BE2C (cell line): ENCODE data around the gene SYNE4. TPM values are rescaled to one million over a fixed set of nuclear protein-coding genes. Genes with fewer than 3 reads are reported as not detected.

ENCODE experiments used
- DNase-seq: peaks from one replicate; pipeline ENCODE4 v3.0.0-alpha.2; 2020
- H3K27me3 ChIP-seq: fragments of 250-450 bp; sonication (Bioruptor Pico); 2 replicates; pipeline ENCODE4 v1.5.1; 2020; ENCODE audit warnings: mild to moderate bottlenecking
- H3K36me3 ChIP-seq: fragments of 250-450 bp; sonication (Bioruptor Pico); 2 replicates; pipeline ENCODE4 v1.5.1; 2020; ENCODE audit warnings: mild to moderate bottlenecking
- H3K4me1 ChIP-seq: fragments of 250-450 bp; sonication (Bioruptor Pico); 2 replicates; pipeline ENCODE4 v1.5.1; 2020
- H3K4me3 ChIP-seq: 2 replicates; pipeline ENCODE4 v1.5.1; 2011; ENCODE audit warnings: low read depth, low read length
- H3K9me3 ChIP-seq: fragments of 250-450 bp; sonication (Bioruptor Pico); 2 replicates; pipeline ENCODE4 v1.5.1; 2020
- polyA plus RNA-seq: library from polyadenylated mRNA; unstranded; fragments of >200 nt; gene quantifications from one replicate; pipeline ENCODE4 v1.2.1, GENCODE V29; 2012; ENCODE audit warnings: low read depth, missing spikeins; ENCODE audit not compliant: insufficient read length, insufficient read depth
- TF ChIP-seq, protein P1 (sequence below): IDR thresholded peaks from 2 replicates; pipeline ENCODE4 v1.5.1; 2012; ENCODE audit warnings: mild to moderate bottlenecking, low read depth, low read length

Gene SYNE4
- polyA plus RNA-seq = 0.31 TPM

- Histone ChIP-seq H3K4me3 (peak within 1 kb of the TSS; percentile 46), H3K36me3 (no peaks in the 10 kb centered on the region), H3K4me1 (no peaks in the 10 kb centered on the region; the same call in none of the 2 replicates), H3K9me3 (no peaks in the 10 kb centered on the region), H3K27me3 (no peaks in the 10 kb centered on the region)
- DNase-seq = no peak
- TF ChIP-seq, protein P1, sequence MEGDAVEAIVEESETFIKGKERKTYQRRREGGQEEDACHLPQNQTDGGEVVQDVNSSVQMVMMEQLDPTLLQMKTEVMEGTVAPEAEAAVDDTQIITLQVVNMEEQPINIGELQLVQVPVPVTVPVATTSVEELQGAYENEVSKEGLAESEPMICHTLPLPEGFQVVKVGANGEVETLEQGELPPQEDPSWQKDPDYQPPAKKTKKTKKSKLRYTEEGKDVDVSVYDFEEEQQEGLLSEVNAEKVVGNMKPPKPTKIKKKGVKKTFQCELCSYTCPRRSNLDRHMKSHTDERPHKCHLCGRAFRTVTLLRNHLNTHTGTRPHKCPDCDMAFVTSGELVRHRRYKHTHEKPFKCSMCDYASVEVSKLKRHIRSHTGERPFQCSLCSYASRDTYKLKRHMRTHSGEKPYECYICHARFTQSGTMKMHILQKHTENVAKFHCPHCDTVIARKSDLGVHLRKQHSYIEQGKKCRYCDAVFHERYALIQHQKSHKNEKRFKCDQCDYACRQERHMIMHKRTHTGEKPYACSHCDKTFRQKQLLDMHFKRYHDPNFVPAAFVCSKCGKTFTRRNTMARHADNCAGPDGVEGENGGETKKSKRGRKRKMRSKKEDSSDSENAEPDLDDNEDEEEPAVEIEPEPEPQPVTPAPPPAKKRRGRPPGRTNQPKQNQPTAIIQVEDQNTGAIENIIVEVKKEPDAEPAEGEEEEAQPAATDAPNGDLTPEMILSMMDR = no peak
Observed at GRCh38 chr19:36008336-36008978, at the start of gene SYNE4. Gene SYNE4, minus strand, starts transcription at chr19:36008813. Its CDS starts 132 bp downstream, at chr19:36008681.

- Histone ChIP-seq H3K27me3 (no peaks in the 10 kb centered on the region), H3K36me3 (peaks cover 4% of the 10 kb centered on the region), H3K9me3 (no peaks in the 10 kb centered on the region), H3K4me1 (no peaks in the 10 kb centered on the region), H3K4me3 (peak within 1 kb of the TSS; percentile 92)
- TF ChIP-seq, protein P1 = no peak
- peak; percentile 98 for DNase-seq
Observed at GRCh38 chr19:36054733-36055686, 46.4 kb upstream of the SYNE4 start, which contains the start of gene WDR62. Gene WDR62, plus strand, starts transcription at chr19:36054897. Its CDS starts 75 bp downstream, at chr19:36054972.

- DNase-seq = peak; percentile 99
- H3K4me1 ChIP-seq = no peaks in the 10 kb centered on the region
- no peaks in the 10 kb centered on the region for H3K9me3 ChIP-seq
- TF ChIP-seq, protein P1 = peak; percentile 52
- no peaks in the 10 kb centered on the region; the same call in 1 of the 2 replicates for H3K36me3 ChIP-seq
- H3K4me3 ChIP-seq = peak within 1 kb of the TSS; percentile 92
- H3K27me3 ChIP-seq = no peaks in the 10 kb centered on the region
Observed at GRCh38 chr19:36054119-36054732, 45.6 kb upstream of the SYNE4 start, which contains the start of gene THAP8. Gene THAP8, minus strand, starts transcription at chr19:36054285. Its CDS starts 68 bp downstream, at chr19:36054217.

DNA sequence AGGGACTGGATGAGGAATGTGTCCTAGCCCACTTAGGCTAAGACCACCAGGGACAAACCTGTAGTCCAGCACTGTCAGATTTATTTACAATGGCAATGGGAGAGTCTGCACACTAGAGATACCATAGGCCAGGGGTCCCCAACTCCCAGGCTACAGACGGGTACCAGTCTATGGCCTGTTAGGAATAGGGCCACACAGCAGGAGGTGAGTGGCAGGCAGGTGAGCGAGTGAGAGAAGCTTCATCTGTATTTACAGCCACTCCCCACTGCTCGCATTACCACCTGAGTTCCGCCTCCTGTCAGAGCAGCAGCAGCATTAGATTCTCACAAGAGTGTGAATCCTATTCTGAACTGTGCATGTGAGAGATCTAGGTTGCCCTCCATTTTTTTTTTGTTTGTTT lies 43.0 kb upstream of the SYNE4 start:
- H3K4me3 ChIP-seq = no peak overlapping the region
- H3K36me3 ChIP-seq = no peaks in the 10 kb centered on the region
- TF ChIP-seq, protein P1 = no peak
- no peak for DNase-seq
- no peaks in the 10 kb centered on the region for H3K9me3 ChIP-seq
- no peaks in the 10 kb centered on the region for H3K27me3 ChIP-seq
- no peaks in the 10 kb centered on the region for H3K4me1 ChIP-seq

DNA sequence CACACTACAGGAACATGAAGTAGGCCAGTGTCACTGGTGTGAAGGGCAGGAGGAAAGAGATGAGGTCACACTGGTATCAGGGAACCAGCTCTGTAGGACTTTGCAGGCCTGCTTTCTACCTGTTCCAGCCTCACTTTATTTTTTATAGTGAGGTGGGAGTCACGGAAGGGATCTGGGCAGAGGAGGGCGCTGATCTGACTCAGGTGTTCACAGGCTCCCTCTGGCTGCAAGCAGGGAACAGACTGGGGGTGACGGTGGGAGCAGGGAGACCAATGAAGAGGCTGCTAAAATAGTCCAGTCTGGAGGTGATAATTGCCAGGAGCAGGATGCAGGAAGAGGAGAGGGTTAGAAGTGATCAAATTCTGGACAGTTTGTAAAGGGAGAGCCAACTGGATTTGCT lies 42.6 kb upstream of the SYNE4 start:
- TF ChIP-seq, protein P1 = peak; percentile 44
- DNase-seq = no peak
- H3K4me3 ChIP-seq = no peak overlapping the region
- H3K9me3 ChIP-seq = no peaks in the 10 kb centered on the region
- H3K27me3 ChIP-seq = no peaks in the 10 kb centered on the region
- H3K36me3 ChIP-seq = no peaks in the 10 kb centered on the region
- no peaks in the 10 kb centered on the region for H3K4me1 ChIP-seq
